Thyroid gland (tissue), 4 donors: ENCODE results near the gene ANO2.

Experiments used
- POLR2A ChIP-seq, 2 donors: fragments of 450-650 bp; IDR thresholded peaks; one replicate each; pipeline ENCODE4 v1.6.1; 2017; ENCODE audit warnings: antibody characterized with exemption in 2 of 2, mild to moderate bottlenecking in 2 of 2, moderate library complexity in 1 of 2
- TF ChIP-seq, protein P1 (sequence below), 6 experiments: fragments of 200-600 bp in 3 of 6; fragments of 450-650 bp in 3 of 6; sonication (generic) in 3 of 6; IDR thresholded peaks; one replicate each; pipeline ENCODE4 v1.5.1; 2016 to 2019; ENCODE audit warnings: antibody characterized with exemption in 6 of 6, mild to moderate bottlenecking in 2 of 6, inconsistent platforms in 1 of 6, moderate library complexity in 1 of 6

DNA sequence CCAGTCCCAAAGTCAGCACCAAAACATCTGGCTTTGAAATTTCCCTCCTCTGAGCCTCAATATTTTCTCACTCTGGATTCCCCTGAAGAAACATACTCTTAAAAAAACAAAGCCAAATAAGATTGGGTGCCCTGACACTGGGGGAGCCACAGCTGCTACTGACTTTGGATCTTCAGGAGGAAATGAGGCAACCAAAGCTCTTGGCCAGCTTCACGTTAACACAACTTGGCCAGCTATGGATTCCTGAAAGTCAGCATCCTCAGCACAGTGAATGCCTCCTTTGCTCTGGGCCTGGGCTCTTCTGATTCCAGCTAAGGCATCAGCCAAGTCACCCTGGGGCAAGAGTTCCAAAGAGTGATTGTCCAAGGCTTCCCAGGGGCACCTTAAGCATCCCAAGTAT is 254.8 kb downstream of the ANO2 start:
- no peak for TF ChIP-seq POLR2A (IDR thresholded peaks at IDR 0.05)
- TF ChIP-seq, protein P1, sequence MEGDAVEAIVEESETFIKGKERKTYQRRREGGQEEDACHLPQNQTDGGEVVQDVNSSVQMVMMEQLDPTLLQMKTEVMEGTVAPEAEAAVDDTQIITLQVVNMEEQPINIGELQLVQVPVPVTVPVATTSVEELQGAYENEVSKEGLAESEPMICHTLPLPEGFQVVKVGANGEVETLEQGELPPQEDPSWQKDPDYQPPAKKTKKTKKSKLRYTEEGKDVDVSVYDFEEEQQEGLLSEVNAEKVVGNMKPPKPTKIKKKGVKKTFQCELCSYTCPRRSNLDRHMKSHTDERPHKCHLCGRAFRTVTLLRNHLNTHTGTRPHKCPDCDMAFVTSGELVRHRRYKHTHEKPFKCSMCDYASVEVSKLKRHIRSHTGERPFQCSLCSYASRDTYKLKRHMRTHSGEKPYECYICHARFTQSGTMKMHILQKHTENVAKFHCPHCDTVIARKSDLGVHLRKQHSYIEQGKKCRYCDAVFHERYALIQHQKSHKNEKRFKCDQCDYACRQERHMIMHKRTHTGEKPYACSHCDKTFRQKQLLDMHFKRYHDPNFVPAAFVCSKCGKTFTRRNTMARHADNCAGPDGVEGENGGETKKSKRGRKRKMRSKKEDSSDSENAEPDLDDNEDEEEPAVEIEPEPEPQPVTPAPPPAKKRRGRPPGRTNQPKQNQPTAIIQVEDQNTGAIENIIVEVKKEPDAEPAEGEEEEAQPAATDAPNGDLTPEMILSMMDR (IDR thresholded peaks at IDR 0.05): no peak
